Body of pancreas (tissue), 4 donors: ENCODE data around the gene UBE3B.

Experiments
- POLR2A ChIP-seq, 3 donors: fragments of 450-650 bp; IDR thresholded peaks; one replicate each; pipeline ENCODE4 v1.6.1; 2016; ENCODE audit warnings: antibody characterized with exemption in 3 of 3, mild to moderate bottlenecking in 2 of 3
- TF ChIP-seq, protein P1 (sequence below), 7 experiments: fragments of 450-650 bp in 4 of 7; fragments of 200-600 bp in 3 of 7; sonication (generic) in 3 of 7; IDR thresholded peaks; one replicate each; pipeline ENCODE4 v1.5.1; 2016 to 2019; ENCODE audit warnings: antibody characterized with exemption in 7 of 7

DNA sequence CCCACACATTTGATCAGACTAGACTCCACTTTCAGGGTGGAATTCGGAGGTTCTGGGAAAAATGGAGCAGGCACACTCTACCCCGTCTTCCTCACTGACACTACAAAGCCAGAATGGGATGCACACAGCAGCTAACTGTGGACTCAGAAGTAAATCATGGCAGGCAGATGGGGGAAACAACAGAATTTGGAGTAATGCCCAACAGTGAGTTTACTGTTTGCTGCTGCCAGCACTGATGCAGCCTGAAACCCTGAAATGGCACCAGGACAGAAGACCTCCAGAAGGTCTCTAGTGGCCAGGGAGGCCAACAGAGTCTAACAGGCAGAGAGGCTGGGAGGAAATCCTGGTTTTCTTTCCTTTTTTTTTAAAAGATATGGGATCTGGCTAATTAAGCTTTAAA lies 24.9 kb upstream of the UBE3B start:
- TF ChIP-seq, protein P1, sequence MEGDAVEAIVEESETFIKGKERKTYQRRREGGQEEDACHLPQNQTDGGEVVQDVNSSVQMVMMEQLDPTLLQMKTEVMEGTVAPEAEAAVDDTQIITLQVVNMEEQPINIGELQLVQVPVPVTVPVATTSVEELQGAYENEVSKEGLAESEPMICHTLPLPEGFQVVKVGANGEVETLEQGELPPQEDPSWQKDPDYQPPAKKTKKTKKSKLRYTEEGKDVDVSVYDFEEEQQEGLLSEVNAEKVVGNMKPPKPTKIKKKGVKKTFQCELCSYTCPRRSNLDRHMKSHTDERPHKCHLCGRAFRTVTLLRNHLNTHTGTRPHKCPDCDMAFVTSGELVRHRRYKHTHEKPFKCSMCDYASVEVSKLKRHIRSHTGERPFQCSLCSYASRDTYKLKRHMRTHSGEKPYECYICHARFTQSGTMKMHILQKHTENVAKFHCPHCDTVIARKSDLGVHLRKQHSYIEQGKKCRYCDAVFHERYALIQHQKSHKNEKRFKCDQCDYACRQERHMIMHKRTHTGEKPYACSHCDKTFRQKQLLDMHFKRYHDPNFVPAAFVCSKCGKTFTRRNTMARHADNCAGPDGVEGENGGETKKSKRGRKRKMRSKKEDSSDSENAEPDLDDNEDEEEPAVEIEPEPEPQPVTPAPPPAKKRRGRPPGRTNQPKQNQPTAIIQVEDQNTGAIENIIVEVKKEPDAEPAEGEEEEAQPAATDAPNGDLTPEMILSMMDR (IDR thresholded peaks at IDR 0.05) = no peak
- no peak for TF ChIP-seq POLR2A (IDR thresholded peaks at IDR 0.05)
